Esophagus muscularis mucosa (tissue), 3 donors: ENCODE data around the gene INPP4B.

Source experiments
- POLR2AphosphoS5 ChIP-seq, 2 donors: sonication (generic); formaldehyde crosslinking; IDR thresholded peaks; one replicate each; pipeline ENCODE4 v1.6.1; 2017; ENCODE audit warnings: antibody characterized with exemption in 2 of 2
- TF ChIP-seq, protein P1 (sequence below), 3 experiments: fragments of 200-600 bp in 2 of 3; fragments of 450-650 bp in 1 of 3; sonication (generic) in 2 of 3; IDR thresholded peaks; one replicate each; pipeline ENCODE4 v1.5.1; 2017 to 2019; ENCODE audit warnings: antibody characterized with exemption in 3 of 3, mild to moderate bottlenecking in 2 of 3, moderate library complexity in 1 of 3

DNA sequence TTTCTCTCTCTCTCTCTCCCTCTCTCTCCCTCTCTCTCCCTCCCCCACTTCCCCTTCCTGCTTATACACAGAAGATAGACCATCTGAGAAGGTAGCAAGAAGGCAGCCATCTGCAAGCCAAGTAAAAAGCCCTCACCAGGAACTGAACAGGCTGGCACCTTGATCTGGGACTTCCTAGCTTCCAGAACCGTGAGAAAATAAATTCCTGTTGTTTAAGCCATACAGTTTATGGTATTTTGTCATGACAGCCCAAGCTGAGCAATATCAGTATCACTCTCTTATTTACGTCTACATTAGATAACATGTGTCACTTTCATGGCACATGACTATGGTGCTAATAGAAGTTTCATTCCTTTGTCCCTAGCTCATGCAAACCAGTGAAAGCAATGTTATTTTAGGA lies 581.1 kb downstream of the INPP4B start:
- TF ChIP-seq, protein P1, sequence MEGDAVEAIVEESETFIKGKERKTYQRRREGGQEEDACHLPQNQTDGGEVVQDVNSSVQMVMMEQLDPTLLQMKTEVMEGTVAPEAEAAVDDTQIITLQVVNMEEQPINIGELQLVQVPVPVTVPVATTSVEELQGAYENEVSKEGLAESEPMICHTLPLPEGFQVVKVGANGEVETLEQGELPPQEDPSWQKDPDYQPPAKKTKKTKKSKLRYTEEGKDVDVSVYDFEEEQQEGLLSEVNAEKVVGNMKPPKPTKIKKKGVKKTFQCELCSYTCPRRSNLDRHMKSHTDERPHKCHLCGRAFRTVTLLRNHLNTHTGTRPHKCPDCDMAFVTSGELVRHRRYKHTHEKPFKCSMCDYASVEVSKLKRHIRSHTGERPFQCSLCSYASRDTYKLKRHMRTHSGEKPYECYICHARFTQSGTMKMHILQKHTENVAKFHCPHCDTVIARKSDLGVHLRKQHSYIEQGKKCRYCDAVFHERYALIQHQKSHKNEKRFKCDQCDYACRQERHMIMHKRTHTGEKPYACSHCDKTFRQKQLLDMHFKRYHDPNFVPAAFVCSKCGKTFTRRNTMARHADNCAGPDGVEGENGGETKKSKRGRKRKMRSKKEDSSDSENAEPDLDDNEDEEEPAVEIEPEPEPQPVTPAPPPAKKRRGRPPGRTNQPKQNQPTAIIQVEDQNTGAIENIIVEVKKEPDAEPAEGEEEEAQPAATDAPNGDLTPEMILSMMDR (IDR thresholded peaks at IDR 0.05): no peak
- no peak for TF ChIP-seq POLR2AphosphoS5 (IDR thresholded peaks at IDR 0.05)
